ENCODE measurements around the gene THUMPD3.

Gene THUMPD3

GRCh38 chr3:9415485-9416138 lies 52.8 kb downstream of the THUMPD3 start:
- Mint-ChIP-seq H3K27ac (no peak overlapping the region), H3K4me1 (peaks cover 32% of the 10 kb centered on the region)
- ATAC-seq: no peak

GRCh38 chr3:9416139-9416780 lies 53.4 kb downstream of the THUMPD3 start:
- H3K4me3 Mint-ChIP-seq: no peak overlapping the region
- ATAC-seq: no peak
- H3K9me3 Mint-ChIP-seq: no peaks in the 10 kb centered on the region
- no peak overlapping the region for H3K27ac Mint-ChIP-seq
- no peaks in the 10 kb centered on the region for H3K27me3 Mint-ChIP-seq
- peaks cover 27% of the 10 kb centered on the region for H3K36me3 Mint-ChIP-seq
- H3K4me1 Mint-ChIP-seq: peaks cover 37% of the 10 kb centered on the region

More at GRCh38 chr3:9415485-9416138, 52.8 kb downstream of the THUMPD3 start:
- H3K4me3 Mint-ChIP-seq: no peak overlapping the region
- no peaks in the 10 kb centered on the region for H3K27me3 Mint-ChIP-seq
- H3K36me3 Mint-ChIP-seq: peaks cover 23% of the 10 kb centered on the region
- H3K9me3 Mint-ChIP-seq: no peaks in the 10 kb centered on the region

- H3K4me3 Mint-ChIP-seq: no peak overlapping the region
- peaks cover 37% of the 10 kb centered on the region for H3K4me1 Mint-ChIP-seq
- no peaks in the 10 kb centered on the region for H3K9me3 Mint-ChIP-seq
- peak overlapping the region; percentile 49 for H3K27ac Mint-ChIP-seq
- peaks cover 24% of the 10 kb centered on the region for H3K36me3 Mint-ChIP-seq
- no peak for ATAC-seq
- no peaks in the 10 kb centered on the region for H3K27me3 Mint-ChIP-seq
Observed at GRCh38 chr3:9420850-9421549, 58.1 kb downstream of the THUMPD3 start.

DNA sequence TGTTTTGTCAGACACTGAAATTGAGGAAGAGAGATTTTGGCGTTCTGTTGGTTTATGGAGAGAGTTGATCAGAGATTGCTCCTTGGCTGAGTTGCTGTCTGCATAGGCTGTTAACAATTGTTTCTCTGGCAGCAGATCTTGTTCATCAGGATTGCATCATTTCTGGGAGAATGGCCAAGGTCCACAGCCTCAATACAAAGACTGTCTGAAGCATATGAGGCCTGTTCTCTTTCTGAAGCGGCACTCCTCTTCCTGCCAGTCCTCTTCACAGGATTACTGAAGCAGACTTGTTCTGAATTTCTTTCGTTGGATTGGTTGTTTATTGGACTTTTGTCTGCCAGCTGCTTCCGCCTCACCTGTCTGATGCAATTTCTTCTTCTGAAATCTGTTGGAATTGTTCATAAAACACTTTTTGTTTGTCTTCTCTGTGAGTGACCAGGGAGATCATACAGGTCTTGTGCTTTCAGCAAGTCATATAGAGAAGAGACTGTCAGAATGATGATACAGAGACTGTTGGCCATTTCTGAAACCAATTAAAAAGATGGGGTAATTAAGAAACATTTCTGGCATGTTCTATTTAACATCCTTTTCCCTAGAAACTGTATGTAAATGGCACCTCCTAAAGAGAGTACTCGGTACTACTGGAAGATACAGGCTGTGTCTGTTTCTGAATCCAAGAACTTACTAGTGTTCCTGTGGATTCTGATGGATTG lies 60.0 kb downstream of the THUMPD3 start:
- Mint-ChIP-seq H3K4me3 (no peak overlapping the region), H3K4me1 (peaks cover 34% of the 10 kb centered on the region), H3K36me3 (peaks cover 23% of the 10 kb centered on the region), H3K27me3 (no peaks in the 10 kb centered on the region), H3K27ac (peak overlapping the region; percentile 60), H3K9me3 (no peaks in the 10 kb centered on the region)
- peak; percentile 39 for ATAC-seq

GRCh38 chr3:9428411-9428810 lies 65.6 kb downstream of the THUMPD3 start:
- Mint-ChIP-seq H3K27ac (no peak overlapping the region), H3K27me3 (no peaks in the 10 kb centered on the region), H3K36me3 (peaks cover 51% of the 10 kb centered on the region), H3K4me1 (peaks cover 18% of the 10 kb centered on the region), H3K4me3 (no peak overlapping the region), H3K9me3 (no peaks in the 10 kb centered on the region)
- ATAC-seq: no peak

GRCh38 chr3:9430733-9431132 lies 67.9 kb downstream of the THUMPD3 start:
- ATAC-seq: no peak
- no peak overlapping the region for H3K27ac Mint-ChIP-seq
- H3K27me3 Mint-ChIP-seq: no peaks in the 10 kb centered on the region
- no peak overlapping the region for H3K4me3 Mint-ChIP-seq
- H3K36me3 Mint-ChIP-seq: peaks cover 67% of the 10 kb centered on the region
- H3K4me1 Mint-ChIP-seq: peaks cover 11% of the 10 kb centered on the region
- H3K9me3 Mint-ChIP-seq: no peaks in the 10 kb centered on the region

DNA sequence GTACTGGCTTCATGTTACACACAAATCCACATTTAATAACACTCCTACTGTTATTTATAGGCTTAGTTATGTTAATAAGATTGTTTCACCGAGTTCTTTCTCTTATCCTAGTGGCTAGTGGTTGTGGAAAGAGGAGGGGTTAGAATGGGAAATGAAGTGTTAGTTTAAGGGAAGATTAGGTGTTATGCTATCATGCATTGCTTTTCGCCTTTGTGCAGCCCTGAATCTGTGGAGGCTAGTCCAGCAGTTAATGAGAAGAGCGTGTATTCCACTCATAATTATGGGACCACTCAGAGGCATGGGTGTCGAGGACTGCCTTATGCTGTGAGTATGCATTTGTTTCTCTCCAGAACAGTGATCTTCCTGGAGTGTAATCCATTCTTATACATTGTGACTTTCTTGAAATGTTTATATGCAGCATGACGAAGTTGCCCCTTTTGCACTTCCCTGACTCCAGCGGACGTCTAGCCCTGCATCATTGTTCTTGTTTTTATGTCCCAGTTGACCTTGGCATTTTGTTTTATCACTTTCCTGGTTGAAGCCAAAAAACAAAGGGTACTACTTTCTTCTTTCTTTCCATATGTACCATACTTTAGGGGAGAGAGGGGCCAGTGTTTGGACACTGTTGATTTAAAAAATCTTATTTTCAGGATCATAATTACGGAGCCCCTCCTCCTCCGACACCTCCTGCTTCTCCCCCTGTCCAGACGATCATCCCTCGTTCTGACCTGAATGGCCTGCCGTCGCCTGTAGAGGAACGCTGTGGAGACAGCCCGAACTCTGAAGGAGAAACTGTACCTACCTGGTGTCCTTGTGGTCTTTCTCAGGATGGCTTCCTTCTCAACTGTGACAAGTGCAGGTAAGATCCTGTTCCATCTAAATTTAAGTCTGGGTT lies 71.0 kb downstream of the THUMPD3 start:
- Mint-ChIP-seq H3K27ac (no peak overlapping the region), H3K36me3 (peaks cover 68% of the 10 kb centered on the region), H3K9me3 (no peaks in the 10 kb centered on the region), H3K4me3 (no peak overlapping the region), H3K27me3 (no peaks in the 10 kb centered on the region), H3K4me1 (peaks cover 17% of the 10 kb centered on the region)
- no peak for ATAC-seq

DNA sequence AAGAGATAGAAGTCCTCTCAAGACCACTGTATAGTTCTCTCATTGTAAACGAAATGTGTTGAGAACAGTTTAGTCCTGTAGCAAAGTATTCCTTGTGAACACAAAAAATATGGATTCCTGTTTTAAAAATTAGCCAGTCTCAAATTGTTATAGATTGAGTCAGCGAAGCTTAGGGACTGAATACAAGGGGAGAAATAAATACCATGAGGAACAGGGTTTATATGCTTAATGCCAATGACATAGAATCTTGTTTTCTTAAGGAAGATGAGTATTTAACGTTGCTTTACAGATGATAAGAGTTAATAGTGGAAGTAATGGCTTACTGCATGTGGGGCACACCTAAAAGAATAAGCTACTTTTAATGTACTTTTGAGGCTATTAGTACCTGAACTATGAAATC lies 72.5 kb downstream of the THUMPD3 start:
- Mint-ChIP-seq H3K9me3 (no peaks in the 10 kb centered on the region), H3K36me3 (peaks cover 57% of the 10 kb centered on the region), H3K27me3 (no peaks in the 10 kb centered on the region), H3K4me3 (no peak overlapping the region), H3K4me1 (peaks cover 8% of the 10 kb centered on the region), H3K27ac (no peak overlapping the region)
- no peak for ATAC-seq

Data from stimulated activated memory B cell treated with anti-CD40 and anti-IgM and Interleukin-4, amounts not matched to agents 10 μg/mL and 1 μg/mL and 100 μg/mL, for 72 hours (primary cell).